Measurements from ENCODE around the gene NECTIN2. TPM values are rescaled to one million over a fixed set of nuclear protein-coding genes. Genes with fewer than 3 reads are reported as not detected.

The NECTIN2 gene
- total RNA-seq, 1 experiment from 2014 or later = 115 TPM

- DNase-seq = no peak
- Histone ChIP-seq H3K27me3 (ENCODE audit: insufficient read depth, low read depth) (no peaks in the 10 kb centered on the region), H3K27ac (no peak overlapping the region), H3K9me2 (ENCODE audit: insufficient read depth) (no peaks in the 10 kb centered on the region), H3K4me3 (no peak overlapping the region), H3K4me2 (no peak overlapping the region), H3F3A (ENCODE audit: insufficient read depth, low read depth) (peaks cover 10% of the 10 kb centered on the region; the same call in 1 of the 2 replicates), H3K9me3 (ENCODE audit: insufficient read depth, low read depth) (no peaks in the 10 kb centered on the region), H4K20me1 (ENCODE audit: insufficient read depth) (peaks cover 62% of the 10 kb centered on the region), H3K36me3 (ENCODE audit: low read depth) (no peaks in the 10 kb centered on the region), H3K4me1 (replicated peaks; ENCODE audit: insufficient read depth) (peaks cover 7% of the 10 kb centered on the region; the same call in 1 of the 2 replicates), H3K79me2 (ENCODE audit: low read depth) (peaks cover 81% of the 10 kb centered on the region), H2AFZ (no peak overlapping the region)
- BruUV-seq (replicated peaks) = no TSS peak
- CTCF ChIA-PET = no interaction called here
- TF ChIP-seq EZH2 (IDR thresholded peaks at IDR 0.05; ENCODE audit: low read depth) = no peak
- TF ChIP-seq CTCF (conservative IDR thresholded peaks at IDR 0.05) = no peak
- intact Hi-C loops (cut with micrococcal nuclease; ENCODE audit: unreplicated experiment) = no loop called here
- POLR2A ChIA-PET (ENCODE audit: unreplicated experiment) = interaction anchor here (0.5 kb wide), 2 partner anchors 119 to 247 kb away, joined by 3 to 16 read pairs; no protein-coding TSS in a partner anchor
Measured at GRCh38 chr19:44851427-44851826, 5.3 kb downstream of the NECTIN2 start.

GRCh38 chr19:44855606-44856005 is 9.5 kb downstream of the NECTIN2 start:
- Histone ChIP-seq H3K27me3 (ENCODE audit: insufficient read depth, low read depth) (no peaks in the 10 kb centered on the region), H3K9me3 (ENCODE audit: insufficient read depth, low read depth) (no peaks in the 10 kb centered on the region), H4K20me1 (ENCODE audit: insufficient read depth) (peaks cover 61% of the 10 kb centered on the region), H3K4me3 (no peak overlapping the region), H3K4me2 (no peak overlapping the region), H3F3A (ENCODE audit: insufficient read depth, low read depth) (0 out of 2 replicates have a peak, but pooled peaks cover under 1% of the 10 kb centered on the region), H3K79me2 (ENCODE audit: low read depth) (peaks cover 63% of the 10 kb centered on the region), H2AFZ (no peak overlapping the region), H3K27ac (no peak overlapping the region), H3K36me3 (ENCODE audit: low read depth) (peaks cover 4% of the 10 kb centered on the region; the same call in 1 of the 2 replicates), H3K9me2 (ENCODE audit: insufficient read depth) (no peaks in the 10 kb centered on the region), H3K4me1 (replicated peaks; ENCODE audit: insufficient read depth) (no peaks in the 10 kb centered on the region)
- BruUV-seq (replicated peaks) = no TSS peak
- intact Hi-C loops (cut with micrococcal nuclease; ENCODE audit: unreplicated experiment) = no loop called here
- DNase-seq = no peak
- CTCF ChIA-PET = no interaction called here
- POLR2A ChIA-PET (ENCODE audit: unreplicated experiment) = no interaction called here
- TF ChIP-seq EZH2 (IDR thresholded peaks at IDR 0.05; ENCODE audit: low read depth) = no peak
- no peak for TF ChIP-seq CTCF (conservative IDR thresholded peaks at IDR 0.05)

- Histone ChIP-seq H3K9me3 (ENCODE audit: insufficient read depth, low read depth) (no peaks in the 10 kb centered on the region), H3K27me3 (ENCODE audit: insufficient read depth, low read depth) (no peaks in the 10 kb centered on the region), H3K4me2 (no peak overlapping the region), H3K4me3 (no peak overlapping the region), H4K20me1 (ENCODE audit: insufficient read depth) (peaks cover 56% of the 10 kb centered on the region), H3K4me1 (replicated peaks; ENCODE audit: insufficient read depth) (no peaks in the 10 kb centered on the region), H3F3A (ENCODE audit: insufficient read depth, low read depth) (0 out of 2 replicates have a peak, but pooled peaks cover 8% of the 10 kb centered on the region), H3K79me2 (ENCODE audit: low read depth) (peaks cover 60% of the 10 kb centered on the region), H3K27ac (no peak overlapping the region), H3K9me2 (ENCODE audit: insufficient read depth) (no peaks in the 10 kb centered on the region), H2AFZ (no peak overlapping the region), H3K36me3 (ENCODE audit: low read depth) (peaks cover 13% of the 10 kb centered on the region; the same call in 1 of the 2 replicates)
- intact Hi-C loops (cut with micrococcal nuclease; ENCODE audit: unreplicated experiment) = no loop called here
- POLR2A ChIA-PET (ENCODE audit: unreplicated experiment) = no interaction called here
- DNase-seq = no peak
- no TSS peak for BruUV-seq (replicated peaks)
- CTCF ChIA-PET = interaction anchor here (0.6 kb wide), 1 partner anchor 169 kb away, joined by 4 read pairs; no protein-coding TSS in a partner anchor
- TF ChIP-seq CTCF (conservative IDR thresholded peaks at IDR 0.05) (no peak), EZH2 (IDR thresholded peaks at IDR 0.05; ENCODE audit: low read depth) (no peak)
Measured at GRCh38 chr19:44856421-44857083, 10.5 kb downstream of the NECTIN2 start.
